ENCODE data around the gene INO80E.

INO80E gene

GRCh38 chr16:29996766-29997250 is 767 bp downstream of the INO80E start:
- H3K4me3 ChIP-seq (replicated peaks; ENCODE audit: insufficient read depth, low read length): peak overlapping the region; percentile 90
- TF ChIP-seq POLR2AphosphoS5 (IDR thresholded peaks at IDR 0.05; ENCODE audit: low read depth) (no peak), CTCF (IDR thresholded peaks at IDR 0.05; ENCODE audit: insufficient read depth, low read length) (no peak), REST (IDR thresholded peaks at IDR 0.05; ENCODE audit: insufficient replicate concordance, low read depth) (no peak), SPI1 (IDR thresholded peaks at IDR 0.05; ENCODE audit: borderline replicate concordance, low read depth) (no peak), GABPA (IDR thresholded peaks at IDR 0.05; ENCODE audit: low read depth) (no peak)
- peak overlapping the region; percentile 99 for H3K27ac ChIP-seq (replicated peaks)
- no peak for DNase-seq (ENCODE audit: low read depth in 1 of 2, low spot score in 1 of 2)
- H3K27me3 ChIP-seq (ENCODE audit: insufficient read depth, poor library complexity, severe bottlenecking): no peaks in the 10 kb centered on the region

GRCh38 chr16:29999605-30000004 is 3.6 kb downstream of the INO80E start:
- no peak overlapping the region for H3K4me3 ChIP-seq (replicated peaks; ENCODE audit: insufficient read depth, low read length)
- H3K27me3 ChIP-seq (ENCODE audit: insufficient read depth, poor library complexity, severe bottlenecking): no peaks in the 10 kb centered on the region
- TF ChIP-seq REST (IDR thresholded peaks at IDR 0.05; ENCODE audit: insufficient replicate concordance, low read depth) (no peak), GABPA (IDR thresholded peaks at IDR 0.05; ENCODE audit: low read depth) (no peak), CTCF (IDR thresholded peaks at IDR 0.05; ENCODE audit: insufficient read depth, low read length) (no peak), SPI1 (IDR thresholded peaks at IDR 0.05; ENCODE audit: borderline replicate concordance, low read depth) (no peak), POLR2AphosphoS5 (IDR thresholded peaks at IDR 0.05; ENCODE audit: low read depth) (no peak)
- DNase-seq (ENCODE audit: low read depth in 1 of 2, low spot score in 1 of 2): no peak
- no peak overlapping the region for H3K27ac ChIP-seq (replicated peaks)

GRCh38 chr16:30000735-30001631 is 4.9 kb downstream of the INO80E start:
- Histone ChIP-seq H3K27me3 (ENCODE audit: insufficient read depth, poor library complexity, severe bottlenecking) (no peaks in the 10 kb centered on the region), H3K27ac (replicated peaks) (no peak overlapping the region), H3K4me3 (replicated peaks; ENCODE audit: insufficient read depth, low read length) (no peak overlapping the region)
- DNase-seq (ENCODE audit: low read depth in 1 of 2, low spot score in 1 of 2): no peak
- TF ChIP-seq GABPA (IDR thresholded peaks at IDR 0.05; ENCODE audit: low read depth): no peak
- TF ChIP-seq REST (IDR thresholded peaks at IDR 0.05; ENCODE audit: insufficient replicate concordance, low read depth): no peak
- no peak for TF ChIP-seq SPI1 (IDR thresholded peaks at IDR 0.05; ENCODE audit: borderline replicate concordance, low read depth)
- TF ChIP-seq CTCF (IDR thresholded peaks at IDR 0.05; ENCODE audit: insufficient read depth, low read length): no peak
- TF ChIP-seq POLR2AphosphoS5 (IDR thresholded peaks at IDR 0.05; ENCODE audit: low read depth): no peak
